ENCODE data around the gene COL18A1. TPM values are rescaled to one million over a fixed set of nuclear protein-coding genes. Genes with fewer than 3 reads are reported as not detected.

The COL18A1 gene
- total RNA-seq, 1 experiment from 2014 or later, result 77.0 TPM

- H3K4me3 ChIP-seq (ENCODE audit: low read length), result no peak overlapping the region
- no peaks in the 10 kb centered on the region for H4K20me1 ChIP-seq (ENCODE audit: low read length)
- no peaks in the 10 kb centered on the region for H3K9me2 ChIP-seq (replicated peaks; ENCODE audit: low read length)
- DNase-seq, result peak; percentile 69
- peak; percentile 98 for ATAC-seq
- no peaks in the 10 kb centered on the region for H3K9me3 ChIP-seq (ENCODE audit: low read length)
- POLR2A ChIA-PET (ENCODE audit: unreplicated experiment), result no interaction called here
- CTCF ChIA-PET, result interaction anchor here (1.2 kb wide), 1 partner anchor 14 kb away, joined by 5 read pairs; no protein-coding TSS in a partner anchor
- BruUV-seq (replicated peaks), result no TSS peak
- no peaks in the 10 kb centered on the region for H3K27me3 ChIP-seq (ENCODE audit: low read length)
- no peak overlapping the region for H3K27ac ChIP-seq (ENCODE audit: low read length)
- intact Hi-C loops (cut with micrococcal nuclease), result no loop called here
- peak overlapping the region; percentile 27 for H3K4me2 ChIP-seq (ENCODE audit: low read length)
- no peaks in the 10 kb centered on the region for H3K36me3 ChIP-seq (ENCODE audit: low read depth, low read length)
- no peak for TF ChIP-seq CTCF (conservative IDR thresholded peaks at IDR 0.05; ENCODE audit: low read depth, low read length)
- no peak for TF ChIP-seq EZH2phosphoT487 (IDR thresholded peaks at IDR 0.05; ENCODE audit: borderline replicate concordance, low read length)
- no peak for TF ChIP-seq EZH2 (IDR thresholded peaks at IDR 0.05; ENCODE audit: low read length, unreplicated experiment)
- H3K79me2 ChIP-seq (ENCODE audit: low read length), result no peaks in the 10 kb centered on the region
- H3K9ac ChIP-seq (ENCODE audit: low read length), result no peak overlapping the region
- H2AFZ ChIP-seq (ENCODE audit: low read length), result peak overlapping the region; percentile 5
- H3F3A ChIP-seq (ENCODE audit: low read length, unreplicated experiment), result no peaks in the 10 kb centered on the region
- peaks cover 12% of the 10 kb centered on the region for H3K4me1 ChIP-seq (ENCODE audit: insufficient read depth, low read length)
Observed at GRCh38 chr21:45372732-45373355, 32.1 kb upstream of the COL18A1 start.

- Histone ChIP-seq H3K4me3 (ENCODE audit: low read length) (no peak overlapping the region), H3K9me3 (ENCODE audit: low read length) (no peaks in the 10 kb centered on the region), H3K4me1 (ENCODE audit: insufficient read depth, low read length) (peaks cover 17% of the 10 kb centered on the region), H3K79me2 (ENCODE audit: low read length) (no peaks in the 10 kb centered on the region), H2AFZ (ENCODE audit: low read length) (no peak overlapping the region), H4K20me1 (ENCODE audit: low read length) (no peaks in the 10 kb centered on the region), H3K9ac (ENCODE audit: low read length) (no peak overlapping the region), H3K27ac (ENCODE audit: low read length) (no peak overlapping the region), H3K4me2 (ENCODE audit: low read length) (no peak overlapping the region), H3K9me2 (replicated peaks; ENCODE audit: low read length) (no peaks in the 10 kb centered on the region), H3F3A (ENCODE audit: low read length, unreplicated experiment) (no peaks in the 10 kb centered on the region), H3K27me3 (ENCODE audit: low read length) (no peaks in the 10 kb centered on the region), H3K36me3 (ENCODE audit: low read depth, low read length) (no peaks in the 10 kb centered on the region)
- intact Hi-C loops (cut with micrococcal nuclease), result no loop called here
- CTCF ChIA-PET, result no interaction called here
- POLR2A ChIA-PET (ENCODE audit: unreplicated experiment), result no interaction called here
- DNase-seq, result no peak
- ATAC-seq, result no peak
- BruUV-seq (replicated peaks), result no TSS peak
- TF ChIP-seq EZH2 (IDR thresholded peaks at IDR 0.05; ENCODE audit: low read length, unreplicated experiment) (no peak), EZH2phosphoT487 (IDR thresholded peaks at IDR 0.05; ENCODE audit: borderline replicate concordance, low read length) (no peak), CTCF (conservative IDR thresholded peaks at IDR 0.05; ENCODE audit: low read depth, low read length) (no peak)
Observed at GRCh38 chr21:45373991-45374816, 30.8 kb upstream of the COL18A1 start.
